ENCODE results near the gene SNX13. TPM values are rescaled to one million over a fixed set of nuclear protein-coding genes. Genes with fewer than 3 reads are reported as not detected.

Gene SNX13
- total and polyA plus RNA-seq, 2 experiments from 2014 or later = 7.5 to 42.7 TPM

GRCh38 chr7:17946591-17946990 lies 6.3 kb upstream of the SNX13 start (continued):
- no peak for TF ChIP-seq EZH2 (IDR thresholded peaks at IDR 0.05; ENCODE audit: low read depth, unreplicated experiment)
- TF ChIP-seq JUNB (IDR thresholded peaks at IDR 0.05; ENCODE audit: unreplicated experiment) = no peak
- no peak for TF ChIP-seq ZNF331 (CRISPR knock-in tag; IDR thresholded peaks at IDR 0.05; ENCODE audit: low read depth)
- no peak for TF ChIP-seq CREB1 (CRISPR knock-in tag; IDR thresholded peaks at IDR 0.05; ENCODE audit: low read depth)
- no peak for TF ChIP-seq ZNF114 (CRISPR knock-in tag; IDR thresholded peaks at IDR 0.05)
- TF ChIP-seq STAT1 (IDR thresholded peaks at IDR 0.05; ENCODE audit: unreplicated experiment) = no peak
- TF ChIP-seq ZNF462 (CRISPR knock-in tag; IDR thresholded peaks at IDR 0.05) = no peak
- TF ChIP-seq NANOG (IDR thresholded peaks at IDR 0.05; ENCODE audit: borderline replicate concordance) = no peak

DNA sequence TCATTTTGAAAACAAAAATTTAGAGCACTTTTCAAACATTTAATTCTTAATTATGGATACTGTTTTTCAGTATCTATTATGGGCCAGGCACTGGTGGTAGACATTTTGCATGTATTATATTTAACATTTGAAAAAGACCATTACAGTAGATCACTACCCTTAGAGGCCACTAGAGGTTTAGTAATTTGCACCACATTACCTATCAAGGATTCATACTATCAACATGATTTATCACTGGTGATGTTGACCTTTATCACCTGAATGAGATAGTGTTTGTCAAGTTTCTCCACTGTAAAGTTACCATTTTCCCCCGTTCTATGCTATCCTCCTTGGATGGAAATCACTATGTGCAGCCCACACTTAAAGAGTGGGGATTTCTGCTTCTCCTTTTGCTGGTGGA lies 4.4 kb upstream of the SNX13 start:
- H3K4me1 ChIP-seq (ENCODE audit: insufficient read depth) = peaks cover 4% of the 10 kb centered on the region
- no peak overlapping the region for H2AFZ ChIP-seq
- H3K27ac Mint-ChIP-seq = no peak overlapping the region
- no peak overlapping the region for H3K4me2 ChIP-seq
- H3K4me3 Mint-ChIP-seq = no peak overlapping the region
- H3K27me3 ChIP-seq (ENCODE audit: insufficient read depth) = no peaks in the 10 kb centered on the region
- TF ChIP-seq ZNF114 (CRISPR knock-in tag; IDR thresholded peaks at IDR 0.05) (no peak), CTCF (conservative IDR thresholded peaks at IDR 0.05; ENCODE audit: low read depth in 2 of 2) (peak in 1 of 2 experiments; percentile 27; a peak in 2 of 4 replicates)
- H3K27ac ChIP-seq (ENCODE audit: low read depth) = no peak overlapping the region
- H3F3A ChIP-seq (replicated peaks; ENCODE audit: low read depth) = no peaks in the 10 kb centered on the region
- H3K27me3 Mint-ChIP-seq (ENCODE audit: insufficient read depth, low read depth, poor library complexity) = peaks cover under 1% of the 10 kb centered on the region
- peaks cover 2% of the 10 kb centered on the region for H3K79me2 ChIP-seq (replicated peaks; ENCODE audit: insufficient read depth)
- no peaks in the 10 kb centered on the region for H3K36me3 ChIP-seq (ENCODE audit: insufficient read depth)
- no peaks in the 10 kb centered on the region for H4K20me1 ChIP-seq (replicated peaks; ENCODE audit: insufficient read depth)
- no peaks in the 10 kb centered on the region for H3K9me2 ChIP-seq (ENCODE audit: insufficient read depth)
- ATAC-seq (no peak), DNase-seq (ENCODE audit: low spot score) (no peak)
- H3K4me1 Mint-ChIP-seq = peaks cover 11% of the 10 kb centered on the region
- H3K4me3 ChIP-seq = no peak overlapping the region
- no peaks in the 10 kb centered on the region for H3K9me3 Mint-ChIP-seq
- peaks cover under 1% of the 10 kb centered on the region; the same call in 1 of the 3 replicates for H3K36me3 Mint-ChIP-seq (ENCODE audit: low read depth)

Data from GM23338 (cell line).